Spleen (tissue), 11 donors: ENCODE results near the gene SPATA25. TPM values are rescaled to one million over a fixed set of nuclear protein-coding genes. Genes with fewer than 3 reads are reported as not detected.

ENCODE experiments used
- DNase-seq: peaks from one replicate; pipeline ENCODE4 v3.0.0-alpha.2; 2020
- H3K27ac ChIP-seq, 8 donors: fragments of 200-600 bp; sonication (generic) in 7 of 8; 1 replicate in 4 of 8; 2 replicates in 4 of 8; pipeline versions ENCODE4 v1.5.0 to v1.8.0; 2016 to 2021; ENCODE audit warnings: inconsistent platforms in 4 of 8, mild to moderate bottlenecking in 4 of 8, moderate library complexity in 1 of 8
- H3K27me3 ChIP-seq, 7 donors: fragments of 200-600 bp; sonication (generic) in 6 of 7; replicated peaks in 1 of 7; 1 replicate in 4 of 7; 2 replicates in 3 of 7; pipeline versions ENCODE4 v1.5.0 to v1.8.0; 2016 to 2021; ENCODE audit warnings: inconsistent platforms in 3 of 7, mild to moderate bottlenecking in 1 of 7
- H3K36me3 ChIP-seq, 6 donors: fragments of 200-600 bp; sonication (generic) in 5 of 6; 1 replicate in 4 of 6; 2 replicates in 2 of 6; pipeline versions ENCODE4 v1.5.0 to v1.8.0; 2016 to 2021; ENCODE audit warnings: inconsistent platforms in 2 of 6
- H3K4me1 ChIP-seq, 6 donors: fragments of 200-600 bp; sonication (generic) in 5 of 6; 1 replicate in 3 of 6; 2 replicates in 3 of 6; pipeline versions ENCODE4 v1.5.0 to v1.8.0; 2016 to 2021; ENCODE audit warnings: inconsistent platforms in 3 of 6
- H3K4me3 ChIP-seq, 8 donors: fragments of 200-600 bp; sonication (generic) in 7 of 8; 1 replicate in 4 of 8; 2 replicates in 4 of 8; pipeline versions ENCODE4 v1.5.0 to v1.8.0; 2016 to 2021; ENCODE audit warnings: inconsistent platforms in 4 of 8, mild to moderate bottlenecking in 4 of 8, moderate library complexity in 2 of 8
- H3K9me3 ChIP-seq, 8 donors: fragments of 200-600 bp; sonication (generic) in 7 of 8; 1 replicate in 4 of 8; 2 replicates in 4 of 8; pipeline versions ENCODE4 v1.5.0 to v1.8.0; 2016 to 2021; ENCODE audit warnings: inconsistent platforms in 4 of 8
- CTCF ChIP-seq, 11 experiments: fragments of 200-600 bp in 7 of 11; fragments of 450-650 bp in 4 of 11; sonication (generic) in 4 of 11; IDR thresholded peaks in 8 of 11; conservative IDR thresholded peaks in 3 of 11; 1 replicate in 7 of 11; 2 replicates in 4 of 11; pipeline versions ENCODE4 v1.4.0 to v1.8.0; 2016 to 2021; ENCODE audit warnings: antibody characterized with exemption in 11 of 11, inconsistent platforms in 4 of 11, mild to moderate bottlenecking in 1 of 11
- POLR2A ChIP-seq, 3 donors: fragments of 450-650 bp; IDR thresholded peaks; one replicate each; pipeline ENCODE4 v1.5.1; 2017; ENCODE audit warnings: antibody characterized with exemption in 3 of 3, mild to moderate bottlenecking in 1 of 3
- POLR2AphosphoS5 ChIP-seq, 3 donors: sonication (generic); formaldehyde crosslinking; IDR thresholded peaks; one replicate each; pipeline ENCODE4 v1.5.1; 2017; ENCODE audit warnings: antibody characterized with exemption in 3 of 3
- WGBS, 5 donors: extraction: QIAGEN DNeasy Blood & Tissue Kit in 3 of 5; methylation state at CpG; one replicate each; pipeline versions ENCODE4 v1.1.5 to v1.1.7; 2013 to 2018; 5-methylcytosine and 5-hydroxymethylcytosine counted together
- intact Hi-C: fragments of 100-400 bp; cut with DNase I; formaldehyde crosslinking; loops from one replicate; pipeline ENCODE4 v1.15.0; 2023; ENCODE audit warnings: low total_unique reads
- polyA plus RNA-seq, 3 donors: library from polyadenylated mRNA; stranded (reverse); fragments of 200-250 nt; gene quantifications; one replicate each; pipeline ENCODE4 v1.2.1, GENCODE V29; 2013
- total RNA-seq, 7 donors: library from RNA; depleted of rRNA in 3 of 7; stranded (reverse); fragments of >200 nt in 3 of 7; fragmentation: NEBNext Ultra II Directional in 4 of 7; extraction: Animal tissue kit (Norgen Biotek cat#: 25700) in 4 of 7; gene quantifications; one replicate each; pipeline versions ENCODE4 v1.1.0 to v1.2.1, GENCODE V29; 2016 to 2021
- donor health status: healthy with polysubstance abuse.
- donor health status: DM: no; HTN: no; CAD: no; lungs with moderate emphysema.
- donor health status: DM: no; HTN: no; CAD: no.
- donor health status: Bipolar disorder and iron deficiency.
- donor health status: healthy.
- donor health status: DM: no; HTN: no; CAD: no.
- donor health status: DM: yes; HTN: yes; CAD: no.

The SPATA25 gene
- total and polyA plus RNA-seq, 10 donors: 0.41 to 11.5 (median 3.0) TPM

- Histone ChIP-seq H3K27ac (no peak overlapping the region), H3K27me3 (no peaks in the 10 kb centered on the region), H3K4me1 (peaks cover 0 to 36% (median 17%) of the 10 kb centered on the region in 6 donors), H3K9me3 (no peaks in the 10 kb centered on the region), H3K4me3 (no peak overlapping the region), H3K36me3 (no peaks in the 10 kb centered on the region)
- DNase-seq: no peak
- TF ChIP-seq POLR2A (IDR thresholded peaks at IDR 0.05) (no peak), POLR2AphosphoS5 (IDR thresholded peaks at IDR 0.05) (no peak), CTCF (IDR thresholded peaks at IDR 0.05 in 8 of 11, conservative IDR thresholded peaks at IDR 0.05 in 3 of 11) (no peak)
- 90 to 100% (median 97%) methylated on average over 1 to 2 of the region's 2 CpGs for WGBS, 5 donors
- intact Hi-C loops: no loop called here
Measured at GRCh38 chr20:45926731-45927070, 39.3 kb upstream of the SPATA25 start.

- no peak for DNase-seq
- Histone ChIP-seq H3K9me3 (no peaks in the 10 kb centered on the region), H3K27me3 (no peaks in the 10 kb centered on the region), H3K27ac (peak overlapping the region in 3 of 8 donors; percentile 3 to 82 (median 78)), H3K36me3 (no peaks in the 10 kb centered on the region), H3K4me1 (peaks cover 0 to 37% (median 19%) of the 10 kb centered on the region in 6 donors), H3K4me3 (no peak overlapping the region)
- TF ChIP-seq POLR2AphosphoS5 (IDR thresholded peaks at IDR 0.05) (no peak), CTCF (IDR thresholded peaks at IDR 0.05 in 8 of 11, conservative IDR thresholded peaks at IDR 0.05 in 3 of 11) (no peak), POLR2A (IDR thresholded peaks at IDR 0.05) (no peak)
- 71 to 89% (median 81%) methylated on average over 8 to 9 of the region's 9 CpGs for WGBS, 5 donors
- intact Hi-C loops: no loop called here
Measured at GRCh38 chr20:45925821-45926506, 38.5 kb upstream of the SPATA25 start.

- no peak for DNase-seq
- H3K4me3 ChIP-seq: no peak overlapping the region
Measured at GRCh38 chr20:45924391-45925261, 37.2 kb upstream of the SPATA25 start.

More at GRCh38 chr20:45924391-45925261, 37.2 kb upstream of the SPATA25 start:
- Histone ChIP-seq H3K4me1 (peaks cover 0 to 48% (median 23%) of the 10 kb centered on the region in 6 donors), H3K36me3 (no peaks in the 10 kb centered on the region), H3K9me3 (no peaks in the 10 kb centered on the region), H3K27ac (peak overlapping the region; percentile 31 to 86 (median 79)), H3K27me3 (no peaks in the 10 kb centered on the region)
- TF ChIP-seq CTCF (IDR thresholded peaks at IDR 0.05 in 8 of 11, conservative IDR thresholded peaks at IDR 0.05 in 3 of 11) (no peak), POLR2A (IDR thresholded peaks at IDR 0.05) (no peak), POLR2AphosphoS5 (IDR thresholded peaks at IDR 0.05) (peak in 2 of 3 donors; percentile 44 to 73)
- intact Hi-C loops: no loop called here
- 52 to 65% (median 56%) methylated on average over 16 to 21 of the region's 21 CpGs for WGBS, 5 donors
